UCSD-AML1 (cell line): ENCODE data around the gene SRSF12.
"Not testable (repeated sequence)": the region's sequence is repeated elsewhere in the genome, so short reads cannot be mapped to it uniquely, and the experiment has no call there.

Experiments
- DNase-seq: peaks from one replicate; lab custom pipeline; 2025; ENCODE audit not compliant: unreplicated experiment; lab: John Stamatoyannopoulos, UW

The SRSF12 gene

GRCh38 chr6:89073014-89073620 lies 44.8 kb downstream of the SRSF12 start:
- DNase-seq: peak; percentile 34

DNA sequence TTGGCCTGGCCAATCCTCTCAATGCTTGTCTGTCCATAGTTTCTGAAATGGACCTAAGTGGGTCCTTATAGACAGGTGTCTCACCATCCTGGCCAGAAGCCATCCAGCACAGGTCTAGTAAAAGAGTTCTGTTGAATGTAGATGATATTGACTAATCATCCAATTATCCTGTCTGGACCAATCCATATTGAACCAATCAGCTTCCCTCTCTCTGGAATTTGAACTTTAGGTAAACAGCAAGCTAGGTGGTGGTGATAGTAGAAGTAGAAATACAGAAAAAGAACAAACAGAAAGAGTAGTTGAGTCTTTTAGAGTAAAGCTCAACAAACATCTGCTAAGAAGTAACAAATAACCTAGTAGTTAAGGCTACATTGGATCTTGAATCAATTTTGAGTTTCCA lies 46.8 kb downstream of the SRSF12 start:
- DNase-seq: no peak

- no peak for DNase-seq
Measured at GRCh38 chr6:89069536-89070163, 48.2 kb downstream of the SRSF12 start.

GRCh38 chr6:89068695-89069094 lies 49.2 kb downstream of the SRSF12 start:
- DNase-seq: no peak

DNA sequence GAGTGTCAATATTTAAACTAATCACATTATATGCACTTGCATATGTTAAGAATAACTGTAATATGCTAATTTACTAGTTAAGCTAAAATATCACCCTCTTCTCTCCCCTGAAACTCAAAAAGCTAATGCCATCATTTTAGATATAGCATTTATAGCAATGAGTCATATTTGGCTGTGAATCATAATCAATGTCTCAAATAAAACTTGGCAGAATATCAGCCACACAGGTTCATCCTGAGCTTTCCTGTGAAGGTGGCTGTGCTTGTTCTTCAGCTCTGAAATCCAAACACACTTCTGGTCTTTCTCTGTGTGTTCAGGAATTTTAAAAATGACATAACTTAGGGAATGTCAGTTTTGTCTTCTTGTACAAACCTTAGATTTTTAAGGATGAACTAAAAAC lies 50.1 kb downstream of the SRSF12 start:
- DNase-seq: no peak

DNA sequence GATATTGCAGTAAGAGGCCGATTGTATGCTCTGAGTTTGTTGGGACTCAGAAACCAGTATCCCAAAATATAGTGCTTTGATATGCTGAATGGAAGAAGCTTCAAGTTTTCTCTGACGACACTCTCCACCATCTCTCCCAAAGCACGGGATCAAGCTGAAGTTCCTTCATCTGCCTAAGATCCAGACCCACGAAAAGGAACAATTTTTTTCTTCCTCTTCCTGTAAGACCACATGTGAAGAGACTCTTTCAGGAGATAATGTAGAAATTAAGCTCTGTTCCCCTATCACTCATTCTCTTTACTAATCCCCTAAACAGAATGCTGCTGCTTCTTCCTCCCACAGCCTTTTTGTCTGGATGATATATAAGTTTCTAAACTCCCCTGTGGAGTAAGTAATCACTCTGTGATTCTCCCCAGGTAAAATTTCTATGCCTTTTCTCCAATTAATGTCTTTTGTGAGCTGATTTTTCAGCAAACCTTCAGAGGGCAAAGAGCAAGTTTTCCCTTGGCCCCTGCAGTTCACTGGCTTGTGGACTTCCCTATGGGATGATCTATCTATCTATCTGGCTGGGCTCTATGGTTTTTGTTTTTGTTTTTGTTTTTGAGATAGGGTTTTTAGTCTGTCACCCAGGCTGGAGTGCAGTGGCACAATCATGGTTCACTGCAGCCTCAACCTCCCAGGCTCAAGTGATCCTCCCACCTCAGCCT lies 50.8 kb downstream of the SRSF12 start:
- DNase-seq: no peak

DNA sequence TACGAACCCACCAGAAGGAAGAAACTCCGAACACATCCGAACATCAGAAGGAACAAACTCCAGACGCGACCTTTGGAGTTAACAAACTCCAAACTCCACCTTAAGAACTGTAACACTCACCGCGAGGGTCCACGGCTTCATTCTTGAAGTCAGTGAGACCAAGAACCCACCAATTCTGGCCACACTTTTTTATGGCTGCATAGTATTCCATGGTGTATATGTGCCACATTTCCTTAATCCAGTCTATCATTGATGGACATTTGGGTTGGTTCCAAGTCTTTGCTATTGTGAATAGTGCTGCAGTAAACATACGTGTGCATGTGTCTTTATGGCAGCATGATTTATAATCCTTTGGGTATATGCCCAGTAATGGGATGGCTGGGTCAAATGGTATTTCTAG lies 51.8 kb downstream of the SRSF12 start:
- DNase-seq: not testable (repeated sequence)

- not testable (repeated sequence) for DNase-seq
Measured at GRCh38 chr6:89064931-89065330, 52.9 kb downstream of the SRSF12 start.

GRCh38 chr6:89063881-89064280 lies 54.0 kb downstream of the SRSF12 start:
- DNase-seq: no peak

DNA sequence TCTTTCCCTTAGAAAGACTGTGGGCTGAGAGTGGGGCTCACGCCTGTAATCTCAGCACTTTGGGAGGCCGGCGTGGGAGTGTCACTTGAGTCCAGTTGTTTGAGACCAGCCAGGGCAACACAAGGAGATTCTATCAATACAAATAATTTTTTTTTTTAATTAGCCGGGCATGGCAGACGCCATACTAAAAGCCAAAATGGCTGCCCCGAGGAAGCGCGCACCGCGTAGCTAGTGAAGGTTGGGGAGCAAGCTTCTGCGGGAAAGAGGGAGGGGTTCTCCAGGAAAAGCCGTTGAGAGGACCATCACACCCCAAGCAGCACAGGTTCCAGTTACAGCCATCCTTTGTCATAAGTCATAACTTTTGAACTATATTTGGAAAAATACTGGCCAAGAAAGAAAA lies 58.6 kb downstream of the SRSF12 start:
- no peak for DNase-seq

DNA sequence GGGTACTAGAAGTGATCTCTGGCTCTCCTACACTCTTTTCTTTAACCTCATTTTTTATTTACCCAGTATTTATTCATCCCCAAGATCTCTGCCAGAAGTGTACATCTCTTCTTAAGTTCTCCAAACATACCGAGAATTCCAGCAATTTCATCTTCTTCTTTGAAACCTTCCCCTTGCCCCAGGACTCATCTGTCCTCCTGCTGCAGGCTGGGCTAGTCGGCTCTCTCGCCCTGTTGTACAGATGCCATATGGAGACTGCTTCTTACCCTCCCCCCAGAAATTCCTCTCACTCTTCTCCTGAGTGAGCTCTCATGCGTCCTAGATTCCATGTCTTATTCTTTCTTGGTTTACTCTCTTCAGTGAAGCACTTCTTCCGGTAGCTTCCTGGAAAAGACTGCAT lies 59.2 kb downstream of the SRSF12 start:
- no peak for DNase-seq

GRCh38 chr6:89057759-89058158 lies 60.1 kb downstream of the SRSF12 start:
- no peak for DNase-seq

- no peak for DNase-seq
Measured at GRCh38 chr6:89054208-89054607, 63.7 kb downstream of the SRSF12 start.

DNA sequence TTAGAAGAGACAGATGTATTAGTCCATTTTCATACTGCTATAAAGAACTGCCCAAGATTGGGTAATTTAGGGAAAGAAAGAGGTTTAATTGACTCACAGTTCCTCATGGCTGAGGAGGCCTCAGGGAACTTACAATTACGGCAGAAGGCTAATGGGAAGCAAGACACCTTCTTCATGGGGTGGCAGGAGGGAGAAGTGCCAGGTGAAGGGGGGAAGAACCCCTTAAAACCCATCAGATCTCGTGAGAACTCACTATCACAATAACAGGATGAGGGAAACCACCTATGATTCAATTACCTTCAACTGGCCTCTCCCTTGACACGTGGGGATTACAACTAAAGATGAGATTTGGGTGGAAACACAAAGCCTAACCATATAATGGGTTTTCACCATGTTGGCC lies 66.2 kb downstream of the SRSF12 start:
- no peak for DNase-seq

DNA sequence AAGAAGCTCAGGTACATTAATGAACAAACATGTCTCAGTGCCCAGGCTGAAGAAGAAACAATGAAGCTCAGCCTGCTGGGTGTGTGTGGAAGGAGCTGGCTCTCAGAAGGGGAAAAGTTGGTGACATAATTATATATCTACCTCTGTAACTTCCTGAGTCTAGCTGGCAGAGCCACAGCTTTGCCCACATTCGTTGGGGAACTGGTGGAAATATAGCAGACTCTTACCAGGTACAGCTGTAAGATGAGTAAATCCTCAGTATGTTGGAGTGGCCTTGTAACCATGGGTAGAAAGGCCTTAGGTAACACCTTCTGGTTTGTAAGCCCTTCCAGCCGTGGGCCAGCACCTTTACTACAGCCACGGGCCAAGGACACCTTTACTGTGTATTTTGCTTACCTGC lies 67.2 kb downstream of the SRSF12 start:
- DNase-seq: no peak

GRCh38 chr6:89050155-89050554 lies 67.7 kb downstream of the SRSF12 start:
- no peak for DNase-seq

GRCh38 chr6:89048985-89049384 lies 68.9 kb downstream of the SRSF12 start:
- no peak for DNase-seq

- no peak for DNase-seq
Measured at GRCh38 chr6:89048288-89048923, 69.5 kb downstream of the SRSF12 start.

GRCh38 chr6:89047473-89047872 lies 70.4 kb downstream of the SRSF12 start:
- no peak for DNase-seq
